GM18507 (cell line): ENCODE measurements around the gene ST3GAL3.

Source experiments
- DNase-seq: peaks from one replicate; pipeline ENCODE4 v3.0.0; 2011; ENCODE audit warnings: low read depth; ENCODE audit not compliant: insufficient read length; ENCODE audit errors: extremely low spot score
- FAIRE-seq: peaks from 2 replicates; lab custom pipeline; 2011; peaks lifted over from hg19 to GRCh38; lab: Jason Lieb, UNC

Gene ST3GAL3

GRCh38 chr1:43968348-43968948, 261.1 kb downstream of the ST3GAL3 start:
- FAIRE-seq (no peak), DNase-seq (no peak)

- FAIRE-seq (no peak), DNase-seq (no peak)
Measured at GRCh38 chr1:43969416-43969745, 262.0 kb downstream of the ST3GAL3 start.

GRCh38 chr1:43969746-43970466, 262.6 kb downstream of the ST3GAL3 start, which contains the start of gene DPH2:
DPH2 (plus strand) TSS chr1:43970010; CDS start chr1:43970176, 166 bp downstream.
- FAIRE-seq (peak; percentile 99), DNase-seq (peak; percentile 96)

GRCh38 chr1:43970502-43970901, 263.2 kb downstream of the ST3GAL3 start:
- DNase-seq (no peak), FAIRE-seq (no peak)

- FAIRE-seq (no peak), DNase-seq (no peak)
Measured at GRCh38 chr1:43970911-43971310, 263.6 kb downstream of the ST3GAL3 start.

GRCh38 chr1:43971336-43971980, 264.1 kb downstream of the ST3GAL3 start:
- no peak for DNase-seq

GRCh38 chr1:43973981-43974442, 266.7 kb downstream of the ST3GAL3 start:
- DNase-seq (no peak), FAIRE-seq (no peak)

More at GRCh38 chr1:43971336-43971980, 264.1 kb downstream of the ST3GAL3 start:
- FAIRE-seq, result no peak

- peak; percentile 93 for FAIRE-seq
Measured at GRCh38 chr1:43974443-43975248, 267.3 kb downstream of the ST3GAL3 start, which contains the start of gene ATP6V0B. ATP6V0B (plus strand) TSS chr1:43974960; CDS start chr1:43975041, 81 bp downstream.

GRCh38 chr1:43975249-43975961, 268.1 kb downstream of the ST3GAL3 start:
- FAIRE-seq (peak; percentile 47), DNase-seq (no peak)

More at GRCh38 chr1:43974443-43975248, 267.3 kb downstream of the ST3GAL3 start, which contains the start of gene ATP6V0B:
- peak; percentile 89 for DNase-seq

GRCh38 chr1:43976045-43976444, 268.7 kb downstream of the ST3GAL3 start:
- DNase-seq (no peak), FAIRE-seq (no peak)

GRCh38 chr1:43976890-43977289, 269.6 kb downstream of the ST3GAL3 start:
- FAIRE-seq (no peak), DNase-seq (no peak)

- FAIRE-seq, result no peak
- no peak for DNase-seq
Measured at GRCh38 chr1:43977376-43978263, 270.3 kb downstream of the ST3GAL3 start.

GRCh38 chr1:43978264-43978550, 270.9 kb downstream of the ST3GAL3 start:
- no peak for FAIRE-seq
- no peak for DNase-seq

- DNase-seq (peak; percentile 73), FAIRE-seq (no peak)
Measured at GRCh38 chr1:43978551-43979260, 271.4 kb downstream of the ST3GAL3 start, which contains the start of gene B4GALT2. B4GALT2 (plus strand) TSS chr1:43979210; CDS start chr1:43981161, 1,951 bp downstream.

GRCh38 chr1:43979261-43979527, 271.9 kb downstream of the ST3GAL3 start:
- FAIRE-seq (no peak), DNase-seq (no peak)

- FAIRE-seq (peak; percentile 55), DNase-seq (no peak)
Measured at GRCh38 chr1:43979528-43980254, 272.4 kb downstream of the ST3GAL3 start.
